ENCODE data around the gene FOS.

GRCh38 chr14:75317148-75317547 lies 38.5 kb downstream of the FOS start:
- TF ChIP-seq TSHZ2 (CRISPR knock-in tag; IDR thresholded peaks at IDR 0.05), result no peak
- no peak for TF ChIP-seq SNAI2 (CRISPR knock-in tag; IDR thresholded peaks at IDR 0.05)
- no peak for TF ChIP-seq ZFP30 (CRISPR knock-in tag; IDR thresholded peaks at IDR 0.05)
- no peak for TF ChIP-seq ZFP3 (CRISPR knock-in tag; IDR thresholded peaks at IDR 0.05)
- no peak for TF ChIP-seq ARNTL (CRISPR knock-in tag; IDR thresholded peaks at IDR 0.05; ENCODE audit: borderline replicate concordance, low read depth)
- TF ChIP-seq RARB (CRISPR knock-in tag; IDR thresholded peaks at IDR 0.05), result no peak
- TF ChIP-seq ZNF8 (CRISPR knock-in tag; IDR thresholded peaks at IDR 0.05), result no peak
- no peak for TF ChIP-seq PATZ1 (CRISPR knock-in tag; IDR thresholded peaks at IDR 0.05; ENCODE audit: borderline replicate concordance)
- TF ChIP-seq BACH2 (CRISPR knock-in tag; IDR thresholded peaks at IDR 0.05; ENCODE audit: borderline replicate concordance), result no peak
- TF ChIP-seq ISL1 (CRISPR knock-in tag; IDR thresholded peaks at IDR 0.05), result no peak

Measured in SK-N-SH treated with all-trans-retinoic acid at 6 μM for 48 hours (cell line).